PC-9 (cell line): Measurements from ENCODE around the gene C1orf159.

Experiments
- CTCF ChIP-seq: fragments of 200-600 bp; sonication (generic); conservative IDR thresholded peaks from 2 replicates; pipeline ENCODE4 v1.6.1; 2017; ENCODE audit warnings: mixed run types, antibody characterized with exemption, mild to moderate bottlenecking, moderate library complexity
- EZH2 ChIP-seq: fragments of 200-600 bp; sonication (generic); IDR thresholded peaks from 2 replicates; pipeline ENCODE4 v1.8.0; 2017; ENCODE audit warnings: antibody characterized with exemption, low read depth

- TF ChIP-seq CTCF (no peak), EZH2 (no peak)
Measured at GRCh38 chr1:1068517-1069055, 47.3 kb downstream of the C1orf159 start.
